Right lung (tissue), 5 donors: ENCODE data around the gene HTT. TPM values are rescaled to one million over a fixed set of nuclear protein-coding genes. Genes with fewer than 3 reads are reported as not detected.
"Not testable (repeated sequence)": the region's sequence is repeated elsewhere in the genome, so short reads cannot be mapped to it uniquely, and the experiment has no call there.

Experiments
- DNase-seq, 2 donors: peaks; one replicate each; pipeline ENCODE4 v3.0.0-alpha.2; 2013
- polyA plus RNA-seq, 5 donors: library from polyadenylated mRNA; unstranded; fragments of 120-200 nt; gene quantifications; one replicate each; pipeline versions ENCODE4 v1.2.1 to v1.2.3, GENCODE V29; 2013; ENCODE audit warnings: inconsistent platforms in 1 of 5, low replicate concordance in 1 of 5; ENCODE audit not compliant: insufficient read length in 5 of 5, insufficient read depth in 1 of 5

HTT gene
- polyA plus RNA-seq, 5 donors, result 27.9 to 34.4 (median 32.0) TPM

- DNase-seq, result not testable (repeated sequence)
Measured at GRCh38 chr4:3166434-3166833, 92.0 kb downstream of the HTT start.

GRCh38 chr4:3168029-3168428 lies 93.5 kb downstream of the HTT start:
- DNase-seq, result no peak

GRCh38 chr4:3174371-3175338 lies 100.2 kb downstream of the HTT start:
- DNase-seq, result no peak

GRCh38 chr4:3176367-3177229 lies 102.1 kb downstream of the HTT start:
- DNase-seq, result no peak

- no peak for DNase-seq
Measured at GRCh38 chr4:3177426-3177825, 102.9 kb downstream of the HTT start.

GRCh38 chr4:3177905-3178304 lies 103.4 kb downstream of the HTT start:
- DNase-seq, result no peak

- DNase-seq, result no peak
Measured at GRCh38 chr4:3178351-3178750, 103.9 kb downstream of the HTT start.

- DNase-seq, result no peak
Measured at GRCh38 chr4:3179126-3179706, 104.7 kb downstream of the HTT start.

GRCh38 chr4:3183008-3183407 lies 108.5 kb downstream of the HTT start:
- no peak for DNase-seq

GRCh38 chr4:3184725-3185124 lies 110.2 kb downstream of the HTT start:
- DNase-seq, result no peak

- no peak for DNase-seq
Measured at GRCh38 chr4:3186609-3187008, 112.1 kb downstream of the HTT start.

GRCh38 chr4:3188118-3188517 lies 113.6 kb downstream of the HTT start:
- no peak for DNase-seq

GRCh38 chr4:3189459-3189858 lies 115.0 kb downstream of the HTT start:
- DNase-seq, result no peak

GRCh38 chr4:3190549-3190948 lies 116.1 kb downstream of the HTT start:
- no peak for DNase-seq

- no peak for DNase-seq
Measured at GRCh38 chr4:3192188-3192587, 117.7 kb downstream of the HTT start.

- DNase-seq, result no peak
Measured at GRCh38 chr4:3192827-3193226, 118.3 kb downstream of the HTT start.

GRCh38 chr4:3193531-3194203 lies 119.2 kb downstream of the HTT start:
- no peak for DNase-seq

GRCh38 chr4:3196670-3197359 lies 122.3 kb downstream of the HTT start:
- no peak for DNase-seq

- no peak for DNase-seq
Measured at GRCh38 chr4:3197366-3198105, 123.1 kb downstream of the HTT start.

GRCh38 chr4:3198906-3199305 lies 124.4 kb downstream of the HTT start:
- DNase-seq, result no peak
